ENCODE data around the gene WWTR1. TPM values are rescaled to one million over a fixed set of nuclear protein-coding genes. Genes with fewer than 3 reads are reported as not detected.

Gene WWTR1
- polyA plus RNA-seq, 2 donors: 29.2 to 31.2 TPM

DNA sequence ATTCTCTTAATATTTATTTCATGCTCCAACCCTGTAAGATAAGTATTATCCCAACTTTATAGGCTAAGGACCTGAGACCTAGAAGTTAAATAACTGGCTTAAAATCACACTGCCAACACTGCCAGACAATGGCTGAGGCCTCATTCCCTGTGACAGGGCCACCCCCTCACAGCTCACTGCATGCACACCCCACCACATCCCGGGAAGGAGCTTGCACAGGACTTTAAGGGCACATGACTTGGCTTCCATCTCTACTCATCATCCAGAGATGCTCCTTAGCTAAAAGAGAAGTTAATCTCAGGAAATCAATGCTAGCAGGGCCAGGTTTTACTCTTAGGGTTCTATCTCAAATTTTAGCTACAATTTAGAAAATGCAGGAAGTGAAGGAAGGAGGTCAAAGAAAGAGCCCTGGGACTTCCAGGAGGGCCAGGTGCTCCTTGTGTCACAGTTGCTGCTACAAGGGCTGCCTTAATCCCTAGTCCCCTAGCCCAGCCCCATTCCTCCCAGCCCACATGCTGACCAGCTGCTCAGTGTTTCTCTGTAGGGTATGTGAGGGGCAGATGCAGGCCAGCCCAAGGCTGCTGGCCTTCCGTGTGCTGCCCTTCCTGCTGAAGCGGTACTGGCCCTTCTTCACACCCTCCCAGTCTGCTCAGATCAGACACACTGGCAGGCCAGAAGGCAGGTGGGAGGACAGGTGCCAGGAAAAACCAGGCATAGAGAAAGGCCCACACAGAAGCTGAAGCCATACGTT is 53.5 kb downstream of the WWTR1 start:
- WGBS, 2 donors: 68 to 73% methylated on average over 4 of the region's 4 CpGs
- Histone ChIP-seq H3K36me3 (ENCODE audit: control insufficient read depth in 2 of 2, insufficient read depth in 2 of 2, low read length in 1 of 2) (peaks cover 0 to 3% of the 10 kb centered on the region in 2 donors), H3K27ac (ENCODE audit: low read depth in 2 of 2, low read length in 1 of 2) (no peak overlapping the region)

DNA sequence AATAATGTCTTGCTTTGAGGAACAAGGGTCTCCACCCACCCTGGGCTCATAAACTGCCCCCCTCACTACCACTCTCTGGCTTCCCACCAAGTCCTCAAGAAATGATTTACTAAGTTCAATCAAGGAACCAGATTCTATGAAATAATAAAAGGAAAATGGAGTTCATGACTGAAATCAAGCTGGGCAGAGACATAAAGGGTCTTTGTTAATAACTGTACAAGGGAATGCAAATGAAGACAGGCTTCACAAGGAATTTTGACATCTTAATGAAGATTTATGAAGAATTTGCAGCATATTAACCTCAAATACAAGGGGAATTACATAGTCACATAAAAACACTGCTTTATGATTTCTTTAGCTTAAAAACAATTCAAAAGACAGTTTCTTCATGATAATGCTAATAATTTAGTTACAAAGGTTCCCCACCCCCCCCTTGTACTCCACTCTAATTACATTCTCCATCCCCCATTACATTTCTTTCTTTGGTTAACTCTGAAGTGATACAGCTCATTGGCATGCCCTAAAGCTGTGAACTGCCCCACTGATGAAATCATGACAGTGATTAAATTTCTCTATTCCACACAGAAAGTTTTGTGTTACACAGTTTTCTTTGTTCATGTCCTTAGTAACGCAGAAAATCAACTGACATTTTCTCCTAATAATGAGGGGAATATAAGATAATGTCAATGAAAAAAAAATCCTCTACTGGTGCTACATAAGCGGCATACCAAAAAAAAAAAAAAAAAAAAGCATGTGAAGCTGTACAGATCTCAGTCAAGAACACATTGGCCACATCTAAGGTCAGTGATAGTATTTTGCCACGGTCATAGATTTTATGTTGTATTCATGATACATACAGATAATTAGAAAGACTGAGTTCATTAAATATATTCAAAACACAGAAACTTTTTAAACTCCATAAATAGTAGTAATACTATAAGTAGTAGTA is 54.4 kb downstream of the WWTR1 start:
- Histone ChIP-seq H3K4me1 (ENCODE audit: control insufficient read depth in 2 of 2, insufficient read depth in 2 of 2, low read length in 1 of 2) (peaks cover 0 to 5% of the 10 kb centered on the region in 2 donors), H3K9me3 (ENCODE audit: control insufficient read depth in 2 of 2, insufficient read depth in 1 of 2, low read depth in 1 of 2, low read length in 1 of 2) (no peaks in the 10 kb centered on the region), H3K27me3 (ENCODE audit: control insufficient read depth in 1 of 2, insufficient read depth in 2 of 2, low read length in 2 of 2) (no peaks in the 10 kb centered on the region), H3K4me3 (ENCODE audit: low read depth in 1 of 2, low read length in 2 of 2) (no peak overlapping the region), H3K36me3 (ENCODE audit: control insufficient read depth in 2 of 2, insufficient read depth in 2 of 2, low read length in 1 of 2) (peaks cover 0 to 3% of the 10 kb centered on the region in 2 donors), H3K27ac (ENCODE audit: low read depth in 2 of 2, low read length in 1 of 2) (no peak overlapping the region)
- 77 to 84% methylated on average over 3 of the region's 3 CpGs for WGBS, 2 donors

More for the DNA sequence above, 53.5 kb downstream of the WWTR1 start:
- Histone ChIP-seq H3K9me3 (ENCODE audit: control insufficient read depth in 2 of 2, insufficient read depth in 1 of 2, low read depth in 1 of 2, low read length in 1 of 2) (no peaks in the 10 kb centered on the region), H3K4me1 (ENCODE audit: control insufficient read depth in 2 of 2, insufficient read depth in 2 of 2, low read length in 1 of 2) (peaks cover 0 to 5% of the 10 kb centered on the region in 2 donors), H3K27me3 (ENCODE audit: control insufficient read depth in 1 of 2, insufficient read depth in 2 of 2, low read length in 2 of 2) (no peaks in the 10 kb centered on the region), H3K4me3 (ENCODE audit: low read depth in 1 of 2, low read length in 2 of 2) (no peak overlapping the region)

DNA sequence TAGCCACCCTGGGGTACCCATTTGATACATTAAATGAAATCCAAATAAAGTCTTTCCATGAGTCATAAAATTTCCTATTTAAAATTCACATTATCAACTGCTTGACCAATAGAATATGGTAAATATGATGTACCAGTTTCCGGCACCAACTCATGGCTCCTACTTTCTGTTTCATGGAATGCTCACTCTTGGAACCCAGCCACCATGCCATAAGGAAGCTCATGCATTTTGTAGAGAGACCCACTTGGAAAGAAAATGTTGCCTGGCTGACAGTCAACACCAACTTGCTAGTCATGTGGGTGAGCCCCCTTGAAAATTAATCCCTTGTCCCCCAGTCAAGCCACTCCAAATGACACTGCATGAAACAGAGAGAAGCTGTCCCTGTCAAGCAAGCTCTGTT is 57.2 kb downstream of the WWTR1 start:
- no peaks in the 10 kb centered on the region for H3K9me3 ChIP-seq (ENCODE audit: control insufficient read depth in 2 of 2, insufficient read depth in 1 of 2, low read depth in 1 of 2, low read length in 1 of 2)
- no peaks in the 10 kb centered on the region for H3K36me3 ChIP-seq (ENCODE audit: control insufficient read depth in 2 of 2, insufficient read depth in 2 of 2, low read length in 1 of 2)
- 88 to 89% methylated on average over 1 of the region's 1 CpG for WGBS, 2 donors
- H3K4me1 ChIP-seq (ENCODE audit: control insufficient read depth in 2 of 2, insufficient read depth in 2 of 2, low read length in 1 of 2): peaks cover 0 to 5% of the 10 kb centered on the region in 2 donors
- no peaks in the 10 kb centered on the region for H3K27me3 ChIP-seq (ENCODE audit: control insufficient read depth in 1 of 2, insufficient read depth in 2 of 2, low read length in 2 of 2)
- H3K27ac ChIP-seq (ENCODE audit: low read depth in 2 of 2, low read length in 1 of 2): no peak overlapping the region
- H3K4me3 ChIP-seq (ENCODE audit: low read depth in 1 of 2, low read length in 2 of 2): no peak overlapping the region

DNA sequence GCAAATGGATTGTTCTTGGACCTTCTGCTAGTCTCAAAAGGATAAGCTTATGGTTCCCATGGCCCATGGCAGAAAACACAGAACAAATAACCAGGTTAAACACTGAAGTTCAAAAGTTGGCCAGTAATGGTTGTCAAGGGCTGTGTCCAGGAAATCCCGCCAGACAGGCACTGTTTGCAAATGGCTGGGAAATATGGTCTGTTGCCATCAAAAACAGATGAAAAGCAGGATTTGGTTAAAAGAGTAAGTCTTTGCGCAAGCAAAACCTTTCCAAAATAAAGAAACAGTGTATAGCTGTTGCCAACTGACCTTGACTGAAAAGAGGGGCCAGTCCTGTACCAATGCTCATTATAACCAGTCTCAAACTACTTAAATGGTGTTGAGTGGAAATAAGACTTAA is 58.6 kb downstream of the WWTR1 start:
- Histone ChIP-seq H3K4me3 (ENCODE audit: low read depth in 1 of 2, low read length in 2 of 2) (no peak overlapping the region), H3K27ac (ENCODE audit: low read depth in 2 of 2, low read length in 1 of 2) (no peak overlapping the region), H3K4me1 (ENCODE audit: control insufficient read depth in 2 of 2, insufficient read depth in 2 of 2, low read length in 1 of 2) (no peaks in the 10 kb centered on the region), H3K9me3 (ENCODE audit: control insufficient read depth in 2 of 2, insufficient read depth in 1 of 2, low read depth in 1 of 2, low read length in 1 of 2) (no peaks in the 10 kb centered on the region), H3K27me3 (ENCODE audit: control insufficient read depth in 1 of 2, insufficient read depth in 2 of 2, low read length in 2 of 2) (no peaks in the 10 kb centered on the region), H3K36me3 (ENCODE audit: control insufficient read depth in 2 of 2, insufficient read depth in 2 of 2, low read length in 1 of 2) (no peaks in the 10 kb centered on the region)
- 83 to 90% methylated on average over 2 of the region's 2 CpGs for WGBS, 2 donors

DNA sequence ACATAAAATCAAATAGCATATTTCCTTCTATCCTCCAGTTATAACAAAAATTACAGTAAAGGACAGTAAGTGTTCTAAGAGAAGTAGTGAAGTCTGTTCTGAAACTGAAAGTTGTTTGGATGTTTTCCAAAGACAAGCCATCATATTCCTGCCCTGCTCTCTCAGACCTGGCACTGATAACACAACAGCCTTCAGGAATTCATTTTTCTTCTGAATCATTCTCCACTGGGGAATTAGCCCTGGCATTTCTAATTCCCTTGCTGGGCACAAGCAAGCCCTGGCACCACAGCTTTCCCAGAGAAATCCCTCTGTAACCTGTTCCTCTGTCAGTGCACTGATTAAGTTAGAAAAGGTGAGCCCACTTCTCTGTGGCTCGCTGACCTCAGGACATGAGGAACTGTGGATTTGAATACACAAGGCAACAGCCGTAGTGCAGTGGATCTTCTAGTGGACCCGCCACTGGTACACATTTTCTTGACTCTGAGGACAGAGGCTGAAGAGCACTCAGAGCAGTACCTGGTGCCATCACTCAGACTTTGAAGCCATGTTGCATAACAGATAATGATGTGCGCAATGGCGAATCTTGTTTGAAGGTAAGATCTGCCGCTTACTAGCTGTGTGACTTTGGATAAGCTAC is 61.6 kb downstream of the WWTR1 start:
- 56 to 60% methylated on average over 6 of the region's 6 CpGs for WGBS, 2 donors
- no peaks in the 10 kb centered on the region for H3K4me1 ChIP-seq (ENCODE audit: control insufficient read depth in 2 of 2, insufficient read depth in 2 of 2, low read length in 1 of 2)
- no peak overlapping the region for H3K4me3 ChIP-seq (ENCODE audit: low read depth in 1 of 2, low read length in 2 of 2)
- no peaks in the 10 kb centered on the region for H3K9me3 ChIP-seq (ENCODE audit: control insufficient read depth in 2 of 2, insufficient read depth in 1 of 2, low read depth in 1 of 2, low read length in 1 of 2)
- H3K27me3 ChIP-seq (ENCODE audit: control insufficient read depth in 1 of 2, insufficient read depth in 2 of 2, low read length in 2 of 2): no peaks in the 10 kb centered on the region
- no peaks in the 10 kb centered on the region for H3K36me3 ChIP-seq (ENCODE audit: control insufficient read depth in 2 of 2, insufficient read depth in 2 of 2, low read length in 1 of 2)
- no peak overlapping the region for H3K27ac ChIP-seq (ENCODE audit: low read depth in 2 of 2, low read length in 1 of 2)

DNA sequence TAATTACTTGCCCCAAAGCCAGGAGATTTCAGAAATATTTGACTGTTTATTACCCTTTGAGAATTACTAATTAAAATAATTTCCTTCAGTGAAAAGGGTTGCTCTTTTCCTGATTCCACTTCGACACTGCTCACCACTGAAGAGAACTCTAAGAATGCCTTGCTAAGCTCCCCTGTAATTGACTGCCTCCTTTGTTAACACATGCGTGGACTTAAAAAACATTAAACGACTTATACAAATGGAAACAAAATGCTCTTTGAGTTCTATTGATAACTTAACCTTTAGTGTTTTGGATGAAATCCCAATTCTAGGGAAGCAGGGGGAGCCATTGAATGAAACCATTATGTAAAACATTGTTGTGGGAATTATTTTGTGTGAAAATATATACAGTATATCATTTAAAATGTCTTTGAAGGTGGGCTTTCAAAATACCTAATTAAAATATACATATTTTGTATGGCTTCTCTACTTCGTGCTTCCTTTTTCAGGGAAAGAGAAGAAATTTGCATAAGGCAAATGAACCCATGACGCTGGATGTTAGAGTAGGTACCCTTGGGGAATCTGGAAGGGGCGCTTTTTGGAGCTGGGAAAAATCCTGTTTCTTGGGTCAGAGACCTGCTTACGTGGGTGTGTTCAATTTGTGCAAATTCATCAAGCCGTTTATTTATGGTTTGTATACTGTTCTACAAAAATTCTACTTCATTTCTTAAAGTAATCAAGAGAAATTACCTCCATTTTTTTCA is 64.2 kb downstream of the WWTR1 start:
- WGBS, 2 donors: 81 to 86% methylated on average over 8 of the region's 8 CpGs
- Histone ChIP-seq H3K4me3 (ENCODE audit: low read depth in 1 of 2, low read length in 2 of 2) (no peak overlapping the region), H3K27ac (ENCODE audit: low read depth in 2 of 2, low read length in 1 of 2) (no peak overlapping the region), H3K27me3 (ENCODE audit: control insufficient read depth in 1 of 2, insufficient read depth in 2 of 2, low read length in 2 of 2) (no peaks in the 10 kb centered on the region), H3K36me3 (ENCODE audit: control insufficient read depth in 2 of 2, insufficient read depth in 2 of 2, low read length in 1 of 2) (no peaks in the 10 kb centered on the region), H3K4me1 (ENCODE audit: control insufficient read depth in 2 of 2, insufficient read depth in 2 of 2, low read length in 1 of 2) (no peaks in the 10 kb centered on the region), H3K9me3 (ENCODE audit: control insufficient read depth in 2 of 2, insufficient read depth in 1 of 2, low read depth in 1 of 2, low read length in 1 of 2) (no peaks in the 10 kb centered on the region)

DNA sequence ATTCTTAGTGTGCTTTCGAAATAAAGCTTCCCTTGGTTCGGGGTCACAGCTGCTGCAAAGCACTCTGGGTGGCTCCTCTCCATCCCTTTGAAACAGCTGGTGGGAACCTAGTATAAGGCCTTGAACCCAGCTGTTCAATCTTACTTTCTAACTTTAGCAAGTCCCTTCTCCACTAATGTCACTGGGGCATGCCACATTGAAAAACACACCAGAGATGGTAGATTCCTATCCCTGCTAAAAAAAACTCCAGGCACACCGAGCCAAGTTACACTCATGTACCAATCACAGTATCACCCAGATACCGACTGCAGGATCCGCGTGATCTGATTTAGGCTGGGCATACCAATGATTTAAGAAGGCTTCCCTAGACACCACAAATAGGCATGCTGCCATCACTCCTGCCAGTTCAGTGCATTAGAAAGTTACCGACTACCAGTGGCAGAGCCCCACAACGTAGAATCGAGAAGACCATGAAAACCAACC is 65.0 kb downstream of the WWTR1 start:
- no peaks in the 10 kb centered on the region for H3K27me3 ChIP-seq (ENCODE audit: control insufficient read depth in 1 of 2, insufficient read depth in 2 of 2, low read length in 2 of 2)
- H3K4me3 ChIP-seq (ENCODE audit: low read depth in 1 of 2, low read length in 2 of 2): no peak overlapping the region
- WGBS, 2 donors: 74 to 84% methylated on average over 9 of the region's 9 CpGs
- no peaks in the 10 kb centered on the region for H3K4me1 ChIP-seq (ENCODE audit: control insufficient read depth in 2 of 2, insufficient read depth in 2 of 2, low read length in 1 of 2)
- no peaks in the 10 kb centered on the region for H3K9me3 ChIP-seq (ENCODE audit: control insufficient read depth in 2 of 2, insufficient read depth in 1 of 2, low read depth in 1 of 2, low read length in 1 of 2)
- no peak overlapping the region for H3K27ac ChIP-seq (ENCODE audit: low read depth in 2 of 2, low read length in 1 of 2)
- H3K36me3 ChIP-seq (ENCODE audit: control insufficient read depth in 2 of 2, insufficient read depth in 2 of 2, low read length in 1 of 2): no peaks in the 10 kb centered on the region

DNA sequence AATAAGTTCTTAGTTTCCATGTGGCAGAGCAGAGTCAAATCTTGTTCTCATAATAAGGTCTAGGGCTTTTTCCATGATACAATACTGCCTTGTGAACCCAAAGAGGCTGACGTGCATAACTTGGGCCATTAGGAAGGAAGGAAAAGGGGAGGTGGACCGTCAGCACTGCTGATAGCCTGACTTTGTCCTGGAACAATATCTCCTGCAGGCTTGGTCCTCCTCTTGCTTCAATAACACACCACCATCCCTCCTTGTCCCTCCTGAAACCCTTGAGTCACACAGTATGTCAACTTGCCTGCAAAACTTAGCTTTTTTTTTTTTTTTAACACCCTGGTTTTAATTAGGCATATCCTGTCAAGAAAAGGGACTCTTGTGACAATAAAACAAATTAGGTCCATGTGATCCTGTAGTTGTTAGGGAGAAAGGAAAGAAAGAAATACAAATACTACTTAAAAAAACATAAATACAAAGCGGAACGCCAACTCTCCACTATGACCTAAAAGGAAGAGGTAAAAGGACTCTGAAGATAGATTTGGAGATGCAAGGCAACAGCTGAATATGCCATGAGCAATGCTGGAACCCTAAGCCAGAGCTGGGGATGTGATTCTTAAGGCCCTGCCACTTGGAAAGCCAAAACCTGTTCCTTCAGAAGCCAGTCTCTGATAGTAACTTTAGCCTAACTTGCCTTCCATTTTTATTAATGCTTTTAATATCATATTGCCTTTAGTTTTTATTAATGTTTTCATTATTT is 67.0 kb downstream of the WWTR1 start:
- no peak overlapping the region for H3K4me3 ChIP-seq (ENCODE audit: low read depth in 1 of 2, low read length in 2 of 2)
- H3K27ac ChIP-seq (ENCODE audit: low read depth in 2 of 2, low read length in 1 of 2): no peak overlapping the region
- H3K27me3 ChIP-seq (ENCODE audit: control insufficient read depth in 1 of 2, insufficient read depth in 2 of 2, low read length in 2 of 2): no peaks in the 10 kb centered on the region
- no peaks in the 10 kb centered on the region for H3K9me3 ChIP-seq (ENCODE audit: control insufficient read depth in 2 of 2, insufficient read depth in 1 of 2, low read depth in 1 of 2, low read length in 1 of 2)
- H3K36me3 ChIP-seq (ENCODE audit: control insufficient read depth in 2 of 2, insufficient read depth in 2 of 2, low read length in 1 of 2): no peaks in the 10 kb centered on the region
- WGBS, 2 donors: 82 to 89% methylated on average over 4 of the region's 4 CpGs
- H3K4me1 ChIP-seq (ENCODE audit: control insufficient read depth in 2 of 2, insufficient read depth in 2 of 2, low read length in 1 of 2): peaks cover 0 to 5% of the 10 kb centered on the region in 2 donors

Data from esophagus (tissue), 2 donors.